ENCODE data around the gene HOXA13.

The HOXA13 gene

DNA sequence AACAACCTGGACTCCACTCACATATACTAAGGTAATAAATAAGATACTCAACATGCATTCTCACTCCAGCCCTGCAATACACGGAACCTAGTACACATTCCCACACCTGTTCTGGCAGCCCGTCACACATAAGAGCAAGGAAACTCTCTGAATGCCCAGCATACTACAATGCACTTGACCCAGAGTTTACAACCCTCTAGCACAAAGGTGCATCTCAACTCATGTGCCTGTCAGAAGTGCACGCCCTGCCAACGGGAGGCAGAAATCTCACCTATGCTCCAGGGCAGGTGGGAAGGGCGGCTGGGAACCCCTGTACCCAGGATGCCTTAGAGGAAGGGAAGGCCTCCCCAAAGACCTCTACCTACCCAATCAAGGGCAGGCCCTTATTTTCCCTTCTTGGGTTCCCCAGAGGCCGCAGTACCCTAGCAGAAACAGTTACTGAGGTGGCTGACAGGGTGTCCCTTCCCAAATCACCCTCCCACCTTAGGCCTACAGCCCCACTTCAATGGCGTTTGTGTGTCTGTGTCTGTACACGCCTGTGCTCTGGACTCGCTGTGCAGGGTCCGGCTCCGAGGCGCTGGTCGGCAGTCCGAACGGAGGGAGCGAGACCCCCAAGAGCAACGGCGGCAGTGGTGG, 44.7 kb upstream of the HOXA13 start:
- DNase-seq (ENCODE audit: low read depth, low spot score): no peak
- H3K9me3 ChIP-seq (ENCODE audit: low read depth, low read length): no peaks in the 10 kb centered on the region
- H3K36me3 ChIP-seq (ENCODE audit: insufficient read depth, low read length): no peaks in the 10 kb centered on the region
- H3K4me3 ChIP-seq: no peak overlapping the region
- no peak overlapping the region for H3K27ac ChIP-seq
- no peak overlapping the region for H3K9ac ChIP-seq (ENCODE audit: insufficient read length)
- no peak for TF ChIP-seq FOXP2 (optimal IDR thresholded peaks at IDR 0.05; ENCODE audit: control extremely low read depth, extremely low read length, insufficient read depth)
- no peak for TF ChIP-seq EZH2 (IDR thresholded peaks at IDR 0.05)
- TF ChIP-seq POLR2AphosphoS5 (IDR thresholded peaks at IDR 0.05; ENCODE audit: borderline replicate concordance, low read depth, low read length): no peak

GRCh38 chr7:27243340-27244163, 43.7 kb upstream of the HOXA13 start:
- Histone ChIP-seq H3K27ac (no peak overlapping the region), H3K36me3 (ENCODE audit: insufficient read depth, low read length) (no peaks in the 10 kb centered on the region), H3K4me3 (no peak overlapping the region), H3K9me3 (ENCODE audit: low read depth, low read length) (no peaks in the 10 kb centered on the region), H3K9ac (ENCODE audit: insufficient read length) (no peak overlapping the region)
- DNase-seq (ENCODE audit: low read depth, low spot score): no peak
- no peak for TF ChIP-seq POLR2AphosphoS5 (IDR thresholded peaks at IDR 0.05; ENCODE audit: borderline replicate concordance, low read depth, low read length)
- peak; percentile 28 for TF ChIP-seq EZH2 (IDR thresholded peaks at IDR 0.05)

DNA sequence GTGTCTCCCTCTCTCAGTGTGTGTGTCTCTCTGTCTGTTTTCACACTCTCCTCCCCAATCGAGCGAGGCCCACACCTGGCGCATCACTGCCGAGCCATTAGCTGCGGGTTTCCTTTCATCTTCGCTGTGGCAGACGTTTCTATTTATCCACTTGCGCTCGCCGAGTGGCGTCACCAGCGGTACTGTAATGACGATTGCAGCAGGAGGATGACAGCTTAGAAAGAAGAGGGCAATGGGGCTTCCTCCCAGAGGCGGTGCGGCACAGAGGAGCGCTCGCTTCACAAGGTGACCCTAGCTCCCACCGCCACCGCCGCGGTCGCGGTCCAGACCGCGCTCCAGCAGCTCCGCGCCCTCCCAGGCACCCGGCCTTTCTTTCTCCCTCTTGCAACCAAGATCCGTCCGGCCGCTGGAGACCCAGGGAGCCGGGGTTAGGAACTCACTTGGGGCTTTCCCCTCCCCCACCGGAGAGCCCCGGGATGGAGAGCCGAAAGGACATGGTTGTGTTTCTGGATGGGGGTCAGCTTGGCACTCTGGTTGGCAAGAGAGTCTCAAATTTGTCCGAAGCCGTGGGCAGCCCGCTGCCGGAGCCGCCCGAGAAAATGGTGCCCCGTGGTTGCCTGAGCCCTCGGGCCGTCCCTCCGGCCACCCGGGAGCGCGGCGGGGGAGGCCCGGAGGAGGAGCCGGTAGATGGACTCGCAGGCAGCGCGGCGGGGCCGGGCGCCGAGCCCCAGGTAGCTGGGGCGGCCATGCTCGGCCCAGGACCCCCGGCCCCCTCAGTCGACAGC, 42.9 kb upstream of the HOXA13 start, which contains the start of gene EVX1:
EVX1 (plus strand) TSS at position 248 of the 785 bp plus-strand sequence; CDS start at position 477, 229 bp downstream.
- Histone ChIP-seq H3K27ac (no peak within 1 kb of the TSS), H3K36me3 (ENCODE audit: insufficient read depth, low read length) (no peaks in the 10 kb centered on the region), H3K9ac (ENCODE audit: insufficient read length) (no peak within 1 kb of the TSS), H3K9me3 (ENCODE audit: low read depth, low read length) (no peaks in the 10 kb centered on the region), H3K4me3 (peak within 1 kb of the TSS; percentile 71)
- no peak for DNase-seq (ENCODE audit: low read depth, low spot score)
- TF ChIP-seq EZH2 (IDR thresholded peaks at IDR 0.05): no peak
- no peak for TF ChIP-seq FOXP2 (optimal IDR thresholded peaks at IDR 0.05; ENCODE audit: control extremely low read depth, extremely low read length, insufficient read depth)
- TF ChIP-seq POLR2AphosphoS5 (IDR thresholded peaks at IDR 0.05; ENCODE audit: borderline replicate concordance, low read depth, low read length): no peak

DNA sequence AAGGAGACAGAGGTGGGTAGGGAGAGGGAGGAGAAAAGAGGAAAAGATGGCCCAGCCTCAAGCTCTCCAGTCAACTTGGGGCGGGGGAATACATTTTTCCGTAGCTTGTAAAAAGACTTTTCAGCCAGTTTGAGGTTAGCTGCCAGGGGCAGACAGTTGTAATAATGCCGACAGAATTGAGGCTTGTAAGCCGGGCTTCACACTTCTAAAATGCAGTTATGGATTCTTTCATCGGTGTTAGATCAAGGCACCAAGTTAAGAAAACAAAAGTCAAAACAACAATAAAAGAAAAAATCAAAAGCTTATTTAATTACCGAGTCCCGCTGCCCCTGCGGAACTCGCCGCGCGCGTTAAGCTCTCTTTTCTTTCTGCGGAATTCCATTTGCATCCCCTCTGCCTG, 42.3 kb upstream of the HOXA13 start:
- Histone ChIP-seq H3K4me3 (peak overlapping the region; percentile 71), H3K9me3 (ENCODE audit: low read depth, low read length) (no peaks in the 10 kb centered on the region), H3K9ac (ENCODE audit: insufficient read length) (no peak overlapping the region), H3K36me3 (ENCODE audit: insufficient read depth, low read length) (no peaks in the 10 kb centered on the region), H3K27ac (no peak overlapping the region)
- TF ChIP-seq EZH2 (IDR thresholded peaks at IDR 0.05): no peak
- no peak for TF ChIP-seq POLR2AphosphoS5 (IDR thresholded peaks at IDR 0.05; ENCODE audit: borderline replicate concordance, low read depth, low read length)
- no peak for TF ChIP-seq FOXP2 (optimal IDR thresholded peaks at IDR 0.05; ENCODE audit: control extremely low read depth, extremely low read length, insufficient read depth)
- DNase-seq (ENCODE audit: low read depth, low spot score): no peak

DNA sequence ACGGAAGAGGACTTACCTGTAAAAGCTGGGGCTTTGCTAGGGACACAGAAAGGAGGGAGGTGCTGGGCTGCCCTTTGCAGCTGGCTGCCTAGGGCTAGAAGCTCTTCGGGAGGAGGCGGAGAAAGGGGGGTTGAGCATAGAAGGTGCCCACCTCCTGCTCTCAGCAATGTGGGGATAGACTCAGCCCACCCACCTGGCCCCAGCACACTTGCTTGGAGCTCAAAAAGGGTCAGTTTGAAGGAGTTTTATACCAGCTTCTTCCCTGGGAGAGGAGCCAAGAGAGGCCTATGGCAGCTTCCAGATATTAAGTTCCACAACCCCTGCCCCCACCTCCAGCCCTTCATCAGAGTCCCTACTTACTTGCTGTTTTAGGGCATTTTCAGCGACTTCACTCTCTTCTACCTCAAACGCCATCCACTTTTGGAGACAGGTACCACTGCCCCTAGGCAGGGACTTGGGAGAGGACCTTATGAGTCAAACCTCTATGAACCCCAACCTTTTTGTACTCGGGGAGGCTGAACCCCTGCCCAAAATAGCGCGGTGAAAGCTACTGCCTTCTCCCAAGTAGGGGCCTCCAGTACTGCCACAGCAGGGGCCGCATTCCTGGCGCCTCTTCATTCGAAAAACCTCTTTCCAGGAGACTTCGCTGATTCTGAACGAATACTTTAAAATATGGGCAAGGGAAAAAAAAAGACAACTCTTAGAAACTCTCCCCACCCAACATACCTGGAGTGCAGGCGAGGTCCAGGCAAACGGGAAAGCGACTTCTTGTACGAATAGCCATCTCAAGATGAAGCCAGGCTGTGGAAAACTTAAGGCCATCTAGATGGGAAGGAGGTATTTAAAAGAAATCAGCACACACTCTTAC, 41.5 kb upstream of the HOXA13 start:
- Histone ChIP-seq H3K36me3 (ENCODE audit: insufficient read depth, low read length) (no peaks in the 10 kb centered on the region), H3K9me3 (ENCODE audit: low read depth, low read length) (no peaks in the 10 kb centered on the region), H3K4me3 (peak overlapping the region; percentile 71), H3K9ac (ENCODE audit: insufficient read length) (no peak overlapping the region), H3K27ac (no peak overlapping the region)
- no peak for DNase-seq (ENCODE audit: low read depth, low spot score)
- TF ChIP-seq EZH2 (IDR thresholded peaks at IDR 0.05) (no peak), FOXP2 (optimal IDR thresholded peaks at IDR 0.05; ENCODE audit: control extremely low read depth, extremely low read length, insufficient read depth) (no peak), POLR2AphosphoS5 (IDR thresholded peaks at IDR 0.05; ENCODE audit: borderline replicate concordance, low read depth, low read length) (no peak)

- TF ChIP-seq FOXP2 (optimal IDR thresholded peaks at IDR 0.05; ENCODE audit: control extremely low read depth, extremely low read length, insufficient read depth) (no peak), POLR2AphosphoS5 (IDR thresholded peaks at IDR 0.05; ENCODE audit: borderline replicate concordance, low read depth, low read length) (no peak), EZH2 (IDR thresholded peaks at IDR 0.05) (no peak)
- H3K4me3 ChIP-seq: no peak overlapping the region
- DNase-seq (ENCODE audit: low read depth, low spot score): no peak
Observed at GRCh38 chr7:27240015-27240731, 40.3 kb upstream of the HOXA13 start.

DNA sequence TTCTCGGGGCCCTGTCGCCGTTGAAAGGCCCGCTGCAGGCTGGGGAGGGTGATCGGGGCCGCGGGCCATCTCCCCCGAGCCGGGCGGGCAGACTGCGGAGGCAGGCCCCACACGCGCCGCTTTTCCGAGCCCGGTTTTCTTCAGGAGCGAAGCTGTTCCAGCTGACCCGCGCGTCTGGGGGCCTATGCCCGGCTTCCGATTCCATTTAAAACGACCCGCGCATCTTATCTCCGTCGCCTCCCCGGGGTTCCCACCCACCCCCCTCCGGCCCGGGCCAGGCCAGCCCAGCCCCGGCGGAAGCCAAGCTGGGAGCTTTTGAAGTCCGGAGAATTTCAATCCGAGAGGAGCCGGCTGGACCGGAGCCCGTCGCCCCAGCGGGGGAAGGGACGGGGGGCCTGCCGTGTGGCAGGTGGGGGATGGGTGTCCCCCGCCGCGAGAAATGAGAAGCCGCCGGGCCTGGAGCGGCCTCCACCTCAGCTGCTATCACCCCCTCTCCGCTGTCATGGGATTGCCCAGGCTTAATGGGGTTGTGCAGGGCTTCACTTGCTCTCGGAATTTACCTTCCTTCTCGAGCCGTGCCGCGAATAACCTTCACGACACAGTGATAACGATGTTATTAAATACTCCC, 39.6 kb upstream of the HOXA13 start:
- no peak for TF ChIP-seq EZH2 (IDR thresholded peaks at IDR 0.05)
- TF ChIP-seq FOXP2 (optimal IDR thresholded peaks at IDR 0.05; ENCODE audit: control extremely low read depth, extremely low read length, insufficient read depth): no peak
- no peak for TF ChIP-seq POLR2AphosphoS5 (IDR thresholded peaks at IDR 0.05; ENCODE audit: borderline replicate concordance, low read depth, low read length)

More at GRCh38 chr7:27240015-27240731, 40.3 kb upstream of the HOXA13 start:
- Histone ChIP-seq H3K36me3 (ENCODE audit: insufficient read depth, low read length) (no peaks in the 10 kb centered on the region), H3K9me3 (ENCODE audit: low read depth, low read length) (no peaks in the 10 kb centered on the region), H3K27ac (no peak overlapping the region), H3K9ac (ENCODE audit: insufficient read length) (no peak overlapping the region)

More for the DNA sequence above, 39.6 kb upstream of the HOXA13 start:
- DNase-seq (ENCODE audit: low read depth, low spot score): no peak
- Histone ChIP-seq H3K27ac (no peak overlapping the region), H3K36me3 (ENCODE audit: insufficient read depth, low read length) (no peaks in the 10 kb centered on the region), H3K4me3 (no peak overlapping the region), H3K9ac (ENCODE audit: insufficient read length) (no peak overlapping the region), H3K9me3 (ENCODE audit: low read depth, low read length) (no peaks in the 10 kb centered on the region)

Measured in SK-N-MC (cell line).